ENCODE data around the gene ANKRD40.

DNA sequence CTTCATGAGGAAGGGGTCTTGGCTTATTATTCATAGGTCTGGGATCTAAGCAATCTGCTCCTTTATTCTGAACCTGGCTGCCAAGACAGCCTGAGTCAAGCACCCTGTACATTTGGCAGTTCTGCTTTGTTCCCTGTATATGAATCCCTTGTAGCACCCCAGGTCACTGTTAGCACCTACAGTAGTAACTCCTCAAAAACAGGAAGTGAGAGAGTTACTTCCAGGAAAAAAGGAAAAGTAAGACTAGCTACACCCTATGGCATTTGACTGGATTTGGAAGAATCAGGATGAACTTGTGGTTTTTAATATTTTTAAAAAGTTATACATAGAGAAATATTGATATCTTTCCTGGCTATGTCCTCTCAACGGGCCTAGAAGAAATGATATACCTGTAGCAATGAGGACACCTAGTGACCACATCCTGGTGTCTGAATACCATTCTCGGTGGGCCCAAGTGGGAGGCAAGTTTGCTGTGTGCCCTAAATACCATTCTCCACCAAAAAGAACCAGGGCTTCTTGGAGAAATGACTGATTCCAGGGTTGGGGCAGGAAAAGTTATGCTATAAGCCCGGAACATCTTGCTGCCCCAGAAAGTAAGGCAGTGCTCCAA, 9.9 kb downstream of the ANKRD40 start:
- TF ChIP-seq CTCF (conservative IDR thresholded peaks at IDR 0.05) (peak; percentile 48; the same call in 1 of the 2 replicates), EZH2 (IDR thresholded peaks at IDR 0.05; ENCODE audit: low read depth) (no peak)

Data from PC-9 (cell line).